HCT116 (cell line): Measurements from ENCODE around the gene ARHGAP1. TPM values are rescaled to one million over a fixed set of nuclear protein-coding genes. Genes with fewer than 3 reads are reported as not detected.
A peak's percentile ranks its signal among the peaks of the same experiment; 100 is the strongest.

Experiments
- ATAC-seq: fragments of 200-7000 bp; cut with Tn5 transposase; 2 replicates; pipeline ENCODE4 v1.9.1; 2020; ENCODE audit warnings: mild to moderate bottlenecking, moderate library complexity
- BruUV-seq: library from RNA; stranded (reverse); fragments of 400-500 nt; replicated peaks from 2 replicates; lab custom pipeline; 2021; lab: Mats Ljungman, UMichigan
- CTCF ChIA-PET: fragments of 300-600 bp; sonication (Branson Sonifier 250); formaldehyde crosslinking; loops from one replicate; lab custom pipeline; 2021; ENCODE audit warnings: antibody characterized with exemption; lab: Charles Lee
- POLR2A ChIA-PET: fragments of 300-600, 350-600 bp; sonication (Branson Sonifier 250); formaldehyde crosslinking; loops from one replicate; lab custom pipeline; 2021; ENCODE audit warnings: antibody characterized with exemption; lab: Charles Lee
- RAD21 ChIA-PET, 2 experiments: fragments of 300-600 bp; sonication (Branson Sonifier 250); formaldehyde crosslinking; loops; one replicate each; lab custom pipeline; 2023; ENCODE audit warnings: low total read pairs in 2 of 2; ENCODE audit not compliant: uncharacterized antibody in 2 of 2, unreplicated experiment in 2 of 2, low non-redundant PET in 1 of 2; lab: Charles Lee
- DNase-seq: peaks from one replicate; pipeline ENCODE4 v3.0.0-alpha.2; 2010; ENCODE audit warnings: low read depth, low spot score
- H2AFZ ChIP-seq: fragments of 200-600 bp; shearing (Covaris generic), sonication (generic); 2 replicates; pipeline ENCODE4 v1.6.1; 2017; ENCODE audit warnings: low read depth, mixed run types, mixed read lengths, antibody characterized with exemption, low read length; ENCODE audit not compliant: poor library complexity, severe bottlenecking
- H3K27ac ChIP-seq: 2 replicates; pipeline ENCODE4 v1.5.1; 2012; ENCODE audit warnings: low read depth, low read length
- H3K27me3 ChIP-seq: fragments of 200-600 bp; sonication (generic); 2 replicates; pipeline ENCODE4 v1.6.1; 2016; ENCODE audit warnings: mixed run types, low read length, mixed read lengths; ENCODE audit not compliant: insufficient read depth
- H3K36me3 ChIP-seq, 2 experiments: fragments of 200-500 bp in 1 of 2; fragments of 200-600 bp in 1 of 2; sonication (Bioruptor generic) in 1 of 2; sonication (generic) in 1 of 2; 2 replicates each; pipeline versions ENCODE4 v1.5.1 to v1.6.1; 2014 to 2016; ENCODE audit warnings: low read length in 2 of 2, inconsistent platforms in 1 of 2, mixed read lengths in 1 of 2, mixed run types in 1 of 2; ENCODE audit not compliant: insufficient read depth in 2 of 2, control insufficient read depth in 1 of 2
- H3K4me1 ChIP-seq, 2 experiments: fragments of 200-600 bp in 1 of 2; sonication (generic) in 1 of 2; 2 replicates each; pipeline versions ENCODE4 v1.5.1 to v1.6.1; 2012 to 2017; ENCODE audit warnings: low read length in 2 of 2, inconsistent platforms in 1 of 2, mild to moderate bottlenecking in 1 of 2, mixed read lengths in 1 of 2, mixed run types in 1 of 2, moderate library complexity in 1 of 2; ENCODE audit not compliant: insufficient read depth in 2 of 2, control insufficient read depth in 1 of 2
- H3K4me2 ChIP-seq: fragments of 200-600 bp; sonication (generic); 2 replicates; pipeline ENCODE4 v1.6.1; 2017; ENCODE audit warnings: mixed run types, low read length, mixed read lengths
- H3K4me3 ChIP-seq, 2 experiments: fragments of 200-600 bp in 1 of 2; sonication (generic) in 1 of 2; replicated peaks in 1 of 2; 2 replicates each; pipeline ENCODE4 v1.5.1; 2011 to 2016; ENCODE audit warnings: low read length in 2 of 2, control low read depth in 1 of 2, low read depth in 1 of 2, mild to moderate bottlenecking in 1 of 2, mixed read lengths in 1 of 2, mixed run types in 1 of 2
- H3K79me2 ChIP-seq: fragments of 200-600 bp; sonication (generic); 2 replicates; pipeline ENCODE4 v1.6.1; 2017; ENCODE audit warnings: mild to moderate bottlenecking, mixed run types, low read length, moderate library complexity, mixed read lengths; ENCODE audit not compliant: insufficient read depth
- H3K9ac ChIP-seq: fragments of 200-600 bp; sonication (generic); 2 replicates; pipeline ENCODE4 v1.6.1; 2016; ENCODE audit warnings: low read length, mixed read lengths
- H3K9me2 ChIP-seq: fragments of 200-600 bp; sonication (generic), shearing (Covaris generic); 2 replicates; pipeline ENCODE4 v1.6.1; 2017; ENCODE audit warnings: mixed run types, mild to moderate bottlenecking, moderate library complexity; ENCODE audit not compliant: insufficient read depth
- H3K9me3 ChIP-seq, 2 experiments: fragments of 200-500 bp in 1 of 2; fragments of 200-600 bp in 1 of 2; sonication (Bioruptor generic) in 1 of 2; sonication (generic) in 1 of 2; 2 replicates each; pipeline ENCODE4 v1.6.1; 2014 to 2017; ENCODE audit warnings: low read length in 2 of 2, mixed read lengths in 2 of 2, inconsistent platforms in 1 of 2, low read depth in 1 of 2, mild to moderate bottlenecking in 1 of 2, mixed run types in 1 of 2, moderate library complexity in 1 of 2; ENCODE audit not compliant: control insufficient read depth in 1 of 2, insufficient read depth in 1 of 2
- H4K20me1 ChIP-seq: fragments of 200-600 bp; sonication (generic), shearing (Covaris generic); 2 replicates; pipeline ENCODE4 v1.6.1; 2017; ENCODE audit warnings: mixed run types, mild to moderate bottlenecking, moderate library complexity; ENCODE audit not compliant: insufficient read depth
- CEBPB ChIP-seq: IDR thresholded peaks from 2 replicates; pipeline ENCODE4 v1.6.1; 2012; ENCODE audit warnings: low read depth
- ZFX ChIP-seq: fragments of 450-650 bp; IDR thresholded peaks from 2 replicates; pipeline ENCODE4 v1.6.1; 2017
- ZNF274 ChIP-seq: fragments of 200-500 bp; sonication (Bioruptor generic); IDR thresholded peaks from 2 replicates; pipeline ENCODE4 v1.6.1; 2014; ENCODE audit warnings: mild to moderate bottlenecking, low read depth, low read length, inconsistent platforms
- intact Hi-C: fragments of 100-400 bp; cut with micrococcal nuclease; formaldehyde crosslinking; loops from 2 replicates; pipeline ENCODE4 v1.10.0; 2022
- total RNA-seq: library from RNA; stranded (reverse); gene quantifications from one replicate; pipeline ENCODE4 v1.2.1, GENCODE V29; 2021; ENCODE audit not compliant: unreplicated experiment

The ARHGAP1 gene
- total RNA-seq, 1 experiment from 2014 or later, result 36.9 TPM

GRCh38 chr11:46675949-46676348 is 24.5 kb downstream of the ARHGAP1 start:
- Histone ChIP-seq H2AFZ (no peak overlapping the region), H3K4me3 (no peak overlapping the region)
- POLR2A ChIA-PET, result no interaction called here
- no peak for TF ChIP-seq ZFX
- TF ChIP-seq, all 23 proteins: peak for 0
- no peak for DNase-seq
- Histone ChIP-seq H3K4me2 (no peak overlapping the region), H3K9me2 (no peaks in the 10 kb centered on the region), H3K36me3 (peaks cover 4 to 5% of the 10 kb centered on the region in 2 experiments; a peak in 3 of 4 replicates), H3K27me3 (no peaks in the 10 kb centered on the region), H3K79me2 (no peaks in the 10 kb centered on the region), H3K9me3 (no peaks in the 10 kb centered on the region), H3K27ac (no peak overlapping the region), H3K4me1 (peaks cover 0 to 4% of the 10 kb centered on the region in 2 experiments; a peak in 1 of 4 replicates), H3K9ac (no peak overlapping the region), H4K20me1 (no peaks in the 10 kb centered on the region)
- ATAC-seq, result no peak
- CTCF ChIA-PET, result no interaction called here
- intact Hi-C loops, result no loop called here
- RAD21 ChIA-PET, result no interaction called here
- no TSS peak for BruUV-seq

- BruUV-seq, result no TSS peak
- Histone ChIP-seq H3K9me3 (no peaks in the 10 kb centered on the region), H3K79me2 (no peaks in the 10 kb centered on the region)
- 0 out of 2 replicates have a peak, but pooled peaks have one; percentile 16 for TF ChIP-seq CEBPB
- TF ChIP-seq ZNF274, result no peak
- TF ChIP-seq, all 23 proteins: peak for 1
- DNase-seq, result no peak
- POLR2A ChIA-PET, result no interaction called here
- RAD21 ChIA-PET, result no interaction called here
- Histone ChIP-seq H4K20me1 (no peaks in the 10 kb centered on the region), H3K4me1 (peaks cover 0 to 4% of the 10 kb centered on the region in 2 experiments; a peak in 1 of 4 replicates), H3K4me2 (no peak overlapping the region), H3K4me3 (no peak overlapping the region), H3K27me3 (no peaks in the 10 kb centered on the region), H3K36me3 (peaks cover 4 to 10% of the 10 kb centered on the region in 2 experiments; a peak in 3 of 4 replicates), H3K9me2 (no peaks in the 10 kb centered on the region), H3K9ac (no peak overlapping the region), H3K27ac (no peak overlapping the region), H2AFZ (no peak overlapping the region)
- CTCF ChIA-PET, result no interaction called here
- intact Hi-C loops, result no loop called here
- ATAC-seq, result peak; percentile 29
Observed at GRCh38 chr11:46675288-46675851, 25.0 kb downstream of the ARHGAP1 start.
